ENCODE results near the gene ACTR1B. TPM values are rescaled to one million over a fixed set of nuclear protein-coding genes. Genes with fewer than 3 reads are reported as not detected.

ACTR1B gene
- total and polyA plus RNA-seq, 2 of the 4 experiments (the other 2 are of a cell fraction) = 40.5 to 68.8 TPM

DNA sequence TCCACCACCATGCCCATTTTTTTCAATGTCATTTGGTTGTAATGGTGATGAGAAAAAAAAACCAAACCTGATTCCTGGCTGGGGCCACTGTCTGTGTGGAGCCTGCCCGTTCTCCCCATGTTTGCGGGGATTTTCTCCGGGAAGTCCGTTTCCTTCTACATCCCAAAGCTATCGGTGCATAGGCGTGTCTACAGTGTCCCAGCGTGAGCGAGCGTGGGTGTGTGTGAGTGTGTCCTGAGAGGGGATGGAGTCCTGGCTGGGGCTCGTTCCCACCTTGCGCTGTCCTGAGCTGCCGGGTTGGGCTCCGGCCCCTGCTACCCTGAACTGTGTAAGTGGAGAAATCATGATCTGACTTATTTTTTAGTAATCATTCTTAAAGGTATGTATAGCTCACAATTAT, 42.3 kb upstream of the ACTR1B start:
- H3K9ac ChIP-seq (ENCODE audit: low read depth, low read length) = no peak overlapping the region
- H3K23ac ChIP-seq (ENCODE audit: low read depth, low read length) = no peak overlapping the region
- H2AK9ac ChIP-seq (replicated peaks; ENCODE audit: low read depth, low read length, poor library complexity) = no peak overlapping the region
- no peak overlapping the region for H3K4me2 ChIP-seq (ENCODE audit: low read depth, low read length)
- ChIA-PET POLR2A (ENCODE audit: unreplicated experiment) (no interaction called here), CTCF (interaction anchor here (1.0 to 1.1 kb wide), 2 partner anchors 8 to 116 kb away, joined by 3 read pairs; no protein-coding TSS in a partner anchor)
- H2AFZ ChIP-seq (replicated peaks; ENCODE audit: low read length, poor library complexity) = no peak overlapping the region
- TF ChIP-seq MXI1 (IDR thresholded peaks at IDR 0.05; ENCODE audit: borderline replicate concordance, low read depth, low read length) (no peak), RAD21 (IDR thresholded peaks at IDR 0.05; ENCODE audit: low read length) (no peak), BHLHE40 (IDR thresholded peaks at IDR 0.05; ENCODE audit: low read depth, low read length) (no peak), SMC3 (IDR thresholded peaks at IDR 0.05; ENCODE audit: low read depth, low read length) (no peak)
- no peaks in the 10 kb centered on the region for H3K79me1 ChIP-seq (ENCODE audit: low read depth in 1 of 2, low read length in 2 of 2)
- H2BK20ac ChIP-seq (ENCODE audit: low read depth, low read length) = no peak overlapping the region
- peaks cover 10% of the 10 kb centered on the region for H3K27me3 ChIP-seq (ENCODE audit: control insufficient read depth, insufficient read depth, low read length)
- H3K9me3 ChIP-seq (ENCODE audit: control insufficient read depth, insufficient read depth, low read length) = no peaks in the 10 kb centered on the region
- no peak overlapping the region for H3K4ac ChIP-seq (ENCODE audit: low read depth, low read length)
- no peak overlapping the region for H4K91ac ChIP-seq (ENCODE audit: insufficient read depth, low read depth, low read length)
- H3K56ac ChIP-seq (ENCODE audit: extremely low read depth, insufficient read depth, low read length) = no peak overlapping the region
- H4K5ac ChIP-seq (ENCODE audit: low read depth, low read length) = no peak overlapping the region
- no peak overlapping the region for H3K18ac ChIP-seq (ENCODE audit: low read depth, low read length)
- H3K27ac ChIP-seq (ENCODE audit: insufficient read depth, low read length) = no peak overlapping the region
- no peak for DNase-seq
- no peak overlapping the region for H2AK5ac ChIP-seq (ENCODE audit: low read depth, low read length)
- H3K14ac ChIP-seq (replicated peaks; ENCODE audit: low read depth, low read length) = no peak overlapping the region
- intact Hi-C loops (cut with micrococcal nuclease) (loop anchor here (10.0 kb wide), 2 partner anchors 59 to 1129 kb away; no protein-coding TSS in a partner anchor), in situ Hi-C loops (cut with MboI; ENCODE audit: low sequenced_read_pairs) (loop anchor here (10.0 kb wide), 1 partner anchor 679 kb away; no protein-coding TSS in a partner anchor), dilution Hi-C loops (cut with HindIII; ENCODE audit: low sequenced_read_pairs, unreplicated experiment) (no loop called here)
- no peak overlapping the region for H2BK120ac ChIP-seq (ENCODE audit: low read depth, low read length)
- no peaks in the 10 kb centered on the region for H3K36me3 ChIP-seq (ENCODE audit: control insufficient read depth, insufficient read depth, low read length)
- H4K20me1 ChIP-seq (ENCODE audit: insufficient read depth, low read length) = no peaks in the 10 kb centered on the region
- no peak for ATAC-seq (ENCODE audit: low read depth)
- no peaks in the 10 kb centered on the region for H3K4me1 ChIP-seq (ENCODE audit: control insufficient read depth, insufficient read depth, low read length)
- H2BK5ac ChIP-seq (ENCODE audit: low read depth, low read length, poor library complexity, severe bottlenecking) = no peak overlapping the region
- no peaks in the 10 kb centered on the region for H3K9me1 ChIP-seq (ENCODE audit: insufficient read depth, low read length)
- H4K8ac ChIP-seq (ENCODE audit: low read depth in 2 of 2, low read length in 2 of 2) = no peak overlapping the region
- no TSS peak for BruUV-seq (replicated peaks)
- no CpG with 5 or more reads among the region's 13 CpGs for whole genome bisulfite sequencing, 2 experiments (ENCODE audit: extremely low coverage in 2 of 2, insufficient read length in 1 of 2)
- no peak overlapping the region for H3K4me3 ChIP-seq (ENCODE audit: insufficient read depth, low read depth, low read length)
- no peak overlapping the region for H2BK15ac ChIP-seq (ENCODE audit: low read depth, low read length)
